Globus pallidus (tissue), 1 donor: ENCODE results near the gene FAM187B.
A peak's percentile ranks its signal among the peaks of the same experiment; 100 is the strongest.

ENCODE experiments used
- DNase-seq: peaks from one replicate; pipeline ENCODE4 v3.0.0-alpha.2; 2015; ENCODE audit warnings: low spot score

Gene FAM187B

GRCh38 chr19:35228177-35228930 is at the start of gene FAM187B:
Gene FAM187B, minus strand, starts transcription at chr19:35228739. Its CDS starts 59 bp downstream, at chr19:35228680.
- DNase-seq, result peak; percentile 75

- no peak for DNase-seq
These were observed 48.3 kb upstream of the FAM187B start for GRCh38 chr19:35276706-35277281.

GRCh38 chr19:35274323-35274722 is 45.8 kb upstream of the FAM187B start:
- no peak for DNase-seq

- no peak for DNase-seq
These were observed 45.2 kb upstream of the FAM187B start for GRCh38 chr19:35273686-35274259.

GRCh38 chr19:35272954-35273649 is 44.6 kb upstream of the FAM187B start:
- no peak for DNase-seq

GRCh38 chr19:35272122-35272719 is 43.7 kb upstream of the FAM187B start:
- no peak for DNase-seq

- no peak for DNase-seq
These were observed 43.0 kb upstream of the FAM187B start for GRCh38 chr19:35271546-35271945.

GRCh38 chr19:35270381-35270811 is 41.9 kb upstream of the FAM187B start:
- DNase-seq, result no peak

- DNase-seq, result peak; percentile 80
These were observed 41.0 kb upstream of the FAM187B start for GRCh38 chr19:35269438-35270117.

- DNase-seq, result peak; percentile 79
These were observed 40.2 kb upstream of the FAM187B start, which contains the start of gene USF2 for GRCh38 chr19:35268536-35269437. Gene USF2, plus strand, starts transcription at chr19:35268962. Its CDS starts 140 bp downstream, at chr19:35269102.

GRCh38 chr19:35267818-35268535 is 39.4 kb upstream of the FAM187B start:
- peak; percentile 77 for DNase-seq

- DNase-seq, result peak; percentile 59
These were observed 38.8 kb upstream of the FAM187B start for GRCh38 chr19:35267353-35267817.

GRCh38 chr19:35266520-35267352 is 38.2 kb upstream of the FAM187B start:
- no peak for DNase-seq

- DNase-seq, result no peak
These were observed 37.5 kb upstream of the FAM187B start for GRCh38 chr19:35265900-35266519.

- no peak for DNase-seq
These were observed 36.8 kb upstream of the FAM187B start for GRCh38 chr19:35265126-35265899.

- no peak for DNase-seq
These were observed 36.0 kb upstream of the FAM187B start for GRCh38 chr19:35264268-35265125.
